NCI-H2196 treated with DMSO at 0.1 percent for 48 hours (cell line): ENCODE results near the gene SERPINB1.
A peak's percentile ranks its signal among the peaks of the same experiment; 100 is the strongest.

Experiments used
- DNase-seq: peaks from one replicate; lab custom pipeline; 2025; ENCODE audit not compliant: unreplicated experiment; lab: John Stamatoyannopoulos, UW

SERPINB1 gene

DNA sequence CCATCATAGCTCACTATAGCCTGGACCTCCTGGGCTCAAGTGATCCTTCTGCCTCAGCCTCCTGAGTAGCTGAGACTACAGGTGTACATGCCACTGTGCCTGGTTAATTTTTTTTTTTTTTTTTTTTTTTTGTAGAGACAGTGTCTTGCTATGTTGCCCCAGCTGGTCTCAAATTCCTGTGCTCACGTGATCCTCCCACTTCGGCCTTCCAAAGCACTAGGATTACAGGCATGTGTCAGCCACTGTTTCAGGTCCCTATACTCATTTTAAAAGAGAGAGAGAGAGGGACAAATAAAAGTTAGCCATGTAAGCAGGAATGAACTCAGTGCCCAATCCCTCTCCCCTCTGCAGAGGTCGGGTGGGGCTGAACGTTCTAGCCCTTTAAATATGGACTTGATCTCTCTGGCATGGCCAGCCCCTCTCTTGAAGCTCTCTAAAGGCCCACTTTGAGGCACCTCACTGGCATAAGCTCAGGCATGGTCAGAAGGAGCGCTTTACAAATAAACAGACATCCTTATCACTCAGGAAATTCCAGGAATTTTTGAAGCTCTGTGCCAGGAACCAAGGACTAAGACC is 9.0 kb upstream of the SERPINB1 start:
- DNase-seq = no peak

DNA sequence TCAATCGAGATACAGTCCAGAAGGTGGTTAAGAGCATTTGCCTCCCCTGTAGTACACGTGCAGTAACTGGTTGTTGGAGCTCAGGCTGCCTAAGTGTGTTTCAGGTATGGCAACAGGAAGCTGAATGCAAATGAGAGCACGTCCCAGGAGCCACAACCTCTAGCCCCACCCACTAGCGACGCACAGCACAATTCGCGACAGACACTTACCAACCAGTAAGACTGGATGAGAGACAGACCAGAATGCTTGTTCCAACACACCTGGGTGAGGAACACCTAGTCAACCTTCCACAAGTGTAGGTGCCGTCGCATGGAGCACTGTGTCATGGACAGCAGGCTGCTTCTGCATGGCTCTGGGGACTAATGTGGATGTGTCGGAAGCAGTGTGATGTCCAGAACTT is 7.2 kb upstream of the SERPINB1 start:
- DNase-seq = no peak

DNA sequence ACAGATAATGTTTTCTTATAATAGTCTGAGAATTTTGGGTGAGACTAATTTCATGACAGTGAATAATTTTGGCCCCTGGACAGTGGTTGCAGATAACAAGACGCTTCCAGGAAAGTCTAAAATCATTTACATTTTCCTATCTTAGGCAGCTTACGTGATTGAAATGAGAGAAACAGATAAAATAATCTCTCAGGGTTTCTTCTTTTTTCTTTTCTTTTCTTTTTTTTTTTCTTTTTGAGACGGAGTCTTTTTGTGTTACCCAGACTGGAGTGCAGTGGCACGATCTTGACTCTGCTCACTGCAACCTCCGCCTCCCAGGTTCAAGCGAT is 4.2 kb upstream of the SERPINB1 start:
- no peak for DNase-seq

DNA sequence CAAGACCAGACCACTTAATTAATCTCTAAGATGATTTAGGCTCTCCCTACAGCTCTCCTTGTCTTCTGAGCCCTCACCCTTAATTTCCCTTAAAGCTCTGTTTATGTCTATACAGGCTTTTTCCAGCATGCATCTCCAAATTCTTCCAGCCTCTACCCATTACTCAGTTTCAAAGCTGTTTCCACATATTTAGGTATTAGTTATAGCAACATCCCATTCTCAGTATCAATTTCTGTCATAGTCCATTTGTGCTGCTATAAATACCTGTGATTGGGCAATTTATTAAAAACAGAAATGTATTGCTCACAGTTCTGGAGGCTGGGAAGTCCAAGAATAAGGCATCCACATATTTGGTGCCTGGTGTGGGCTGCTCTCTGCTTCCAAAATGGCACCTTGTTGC is 2.3 kb upstream of the SERPINB1 start:
- DNase-seq = no peak

DNA sequence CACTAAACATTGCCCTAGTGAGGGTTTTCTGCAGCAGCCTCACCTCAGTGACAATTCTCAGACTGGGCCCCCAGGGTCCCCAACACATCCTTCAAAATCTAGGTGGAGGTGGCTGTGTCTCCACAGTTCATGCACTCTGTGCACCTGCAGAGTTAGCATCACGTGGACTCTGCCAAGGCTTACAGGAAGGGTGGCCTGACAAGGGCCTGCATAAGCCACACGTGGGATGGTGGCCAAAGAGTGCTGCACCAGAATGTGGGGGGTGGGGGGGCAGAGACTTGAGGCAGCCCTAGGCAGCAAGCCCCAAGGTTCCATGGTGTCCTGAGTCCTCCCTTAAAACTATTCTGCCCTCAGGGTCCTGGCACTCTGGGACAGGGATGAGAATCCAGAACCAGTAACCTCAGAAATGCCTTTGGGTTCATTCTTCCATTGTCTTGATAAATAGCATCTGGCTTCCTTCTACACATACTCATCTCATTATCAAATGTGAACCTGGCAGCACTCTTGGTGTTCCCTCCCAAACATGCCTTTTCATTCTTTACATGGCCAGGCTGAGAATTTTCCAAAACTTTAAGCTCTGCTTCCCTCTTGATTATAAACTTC is 1.6 kb upstream of the SERPINB1 start:
- peak; percentile 20 for DNase-seq

DNA sequence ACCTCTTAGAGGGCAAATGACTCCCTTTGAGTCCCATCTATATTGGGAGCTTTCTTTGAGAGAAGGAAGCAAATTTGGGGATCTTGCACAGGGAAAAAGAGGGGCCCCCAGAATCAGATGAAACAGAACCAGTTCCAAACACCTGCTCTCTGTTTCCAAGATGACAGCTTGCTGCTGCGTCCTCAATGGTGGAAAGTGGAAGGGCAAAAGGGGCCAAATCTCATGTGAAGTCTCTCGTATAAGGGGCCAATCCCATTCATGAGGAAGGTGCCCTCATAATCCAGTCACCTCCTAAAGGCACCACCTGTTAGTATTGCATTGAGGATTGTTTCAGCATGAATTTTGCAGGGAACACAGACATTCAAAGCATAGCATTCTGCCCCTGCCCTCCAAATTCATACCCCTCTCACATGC is 483 bp upstream of the SERPINB1 start:
- no peak for DNase-seq

DNA sequence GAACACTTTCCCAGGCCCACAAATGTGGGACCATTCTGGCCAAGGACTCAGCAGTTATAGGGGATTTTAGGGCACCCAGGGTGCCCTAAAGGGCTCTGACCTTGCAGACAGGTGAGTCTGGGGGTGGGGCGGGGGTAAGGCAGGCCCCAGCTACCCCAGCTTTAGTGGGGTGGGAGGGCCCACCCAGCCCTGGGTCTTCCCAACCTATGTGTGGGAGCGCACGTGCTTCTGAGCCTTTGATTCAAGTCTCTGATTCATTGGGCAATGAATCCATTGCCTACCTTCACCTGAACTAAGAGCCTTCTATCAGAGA is 958 bp downstream of the SERPINB1 start:
- DNase-seq = no peak

DNA sequence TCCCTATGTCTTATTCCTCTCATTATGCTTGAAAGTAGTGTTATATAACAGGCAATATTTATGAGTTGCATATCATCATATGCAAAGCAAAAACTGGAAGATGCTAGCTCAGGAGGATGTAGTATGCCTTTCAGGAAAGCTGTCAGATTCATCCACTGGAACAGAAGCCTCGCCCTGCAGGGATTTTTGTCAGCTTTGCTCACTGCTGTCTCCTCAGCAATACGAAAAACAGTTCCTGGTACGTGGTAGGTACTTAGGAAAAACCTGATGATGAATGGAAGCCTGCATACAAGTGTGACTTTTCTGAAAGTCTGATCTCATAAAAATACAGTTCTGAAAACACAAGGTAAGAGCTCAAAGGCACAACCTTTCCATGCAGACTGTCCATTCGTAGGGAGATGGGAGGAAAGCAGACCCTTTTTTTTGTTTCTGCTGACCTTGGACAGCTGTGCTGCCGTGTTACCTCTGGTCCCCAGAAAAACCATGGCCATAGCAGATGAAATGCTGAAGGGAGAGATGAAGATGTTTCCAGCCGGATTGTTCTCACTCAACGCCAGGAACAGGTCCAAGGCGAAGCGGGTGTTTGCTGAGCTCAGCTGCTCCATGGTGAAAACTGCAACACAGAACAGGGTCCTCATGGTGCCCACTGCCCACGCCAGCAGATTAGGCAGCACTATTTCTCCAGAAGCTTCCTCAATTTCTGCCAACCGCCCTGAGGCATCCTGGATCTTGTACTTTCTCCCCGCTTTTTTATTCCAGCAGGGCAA is 1.5 kb downstream of the SERPINB1 start:
- DNase-seq = no peak

DNA sequence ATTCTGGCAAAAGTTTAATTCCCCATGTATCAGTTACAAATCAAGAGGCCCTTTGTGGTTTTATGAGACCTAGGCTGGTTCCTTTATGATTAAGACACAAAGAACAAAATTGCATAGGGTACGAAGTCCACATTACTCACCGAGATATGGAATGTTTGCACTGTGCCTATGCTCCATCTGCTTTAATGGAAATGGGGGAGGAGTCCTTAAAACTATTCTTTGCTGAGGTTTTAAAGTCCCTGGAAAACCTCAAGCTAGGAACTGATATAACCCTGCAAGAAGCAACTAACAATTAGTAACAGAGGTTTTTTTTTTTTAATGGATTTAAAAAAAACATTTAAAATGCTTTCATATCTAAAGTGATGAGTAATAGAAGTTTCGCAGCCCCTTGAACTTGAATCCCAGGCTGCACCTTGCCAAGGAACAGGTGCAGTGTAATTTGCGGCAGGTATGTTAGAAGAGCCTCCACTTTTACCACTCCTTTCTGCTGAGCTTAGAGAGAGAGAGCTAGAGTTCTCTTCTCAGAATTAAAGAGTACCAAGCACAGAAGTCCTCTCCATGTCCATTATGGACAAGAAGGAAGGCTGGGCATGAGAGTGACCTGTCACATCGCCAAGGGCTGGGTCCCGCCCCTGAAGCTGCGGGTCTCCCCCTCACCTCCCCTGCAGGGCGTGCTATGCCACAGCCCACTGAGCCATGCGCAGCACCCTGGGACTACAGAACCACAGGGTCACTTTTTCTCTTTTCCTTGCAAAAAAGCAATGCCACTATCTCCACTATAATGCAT is 2.3 kb downstream of the SERPINB1 start:
- DNase-seq = peak; percentile 4

DNA sequence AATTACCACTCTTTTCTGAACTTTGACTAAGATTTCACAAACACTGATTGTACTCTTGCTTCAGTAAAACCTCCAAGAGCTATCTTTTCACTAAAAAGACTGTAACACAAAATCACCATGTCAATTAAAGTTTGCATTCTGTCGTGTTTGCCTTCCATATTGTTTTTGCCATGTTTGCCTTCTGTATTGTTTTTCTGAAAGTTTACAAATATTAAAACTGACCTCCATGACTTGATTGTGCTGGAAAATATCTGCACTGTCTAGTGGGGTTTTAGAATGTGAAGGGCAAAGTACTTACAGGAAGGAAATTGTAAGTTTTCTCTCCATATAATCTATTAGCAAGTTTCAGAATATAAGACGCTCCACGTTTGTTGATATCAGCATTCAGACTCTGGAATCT is 3.4 kb downstream of the SERPINB1 start:
- DNase-seq = no peak

DNA sequence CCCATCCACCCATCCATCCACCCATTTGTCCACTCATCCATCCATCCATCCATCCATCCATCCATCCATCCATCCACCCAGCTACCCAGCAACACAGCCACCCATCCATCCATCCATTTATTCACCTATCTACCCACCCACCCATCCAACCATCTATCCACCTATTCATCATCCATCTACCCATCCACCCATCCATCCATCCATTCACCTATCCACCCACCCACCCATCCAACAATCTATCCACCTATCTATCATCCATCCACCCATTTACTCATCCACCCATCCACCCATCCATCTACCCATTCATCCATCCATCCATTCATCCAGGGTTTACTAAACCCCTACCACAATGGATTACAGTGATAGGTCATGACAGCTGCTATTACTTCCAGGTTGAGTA is 7.4 kb downstream of the SERPINB1 start:
- DNase-seq = no peak

DNA sequence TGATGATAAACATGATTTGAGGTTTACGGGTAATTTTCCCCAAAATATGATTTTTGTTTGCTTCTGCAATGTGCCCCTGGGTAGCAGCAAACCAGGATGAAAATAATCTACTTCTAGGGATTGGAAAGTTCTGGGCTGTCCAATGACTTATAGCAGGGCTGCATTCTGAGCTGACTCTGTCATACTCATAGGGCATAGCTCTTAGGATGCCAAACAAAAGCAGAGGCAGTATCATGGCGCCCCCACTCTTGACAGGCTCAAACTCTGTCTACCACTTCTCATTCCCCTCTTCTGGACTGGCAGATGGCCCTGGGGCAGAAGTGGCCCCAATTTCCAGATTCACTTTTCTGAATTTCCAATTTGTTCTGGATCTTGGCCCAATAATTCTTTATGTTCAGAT is 10.3 kb downstream of the SERPINB1 start:
- DNase-seq = no peak

DNA sequence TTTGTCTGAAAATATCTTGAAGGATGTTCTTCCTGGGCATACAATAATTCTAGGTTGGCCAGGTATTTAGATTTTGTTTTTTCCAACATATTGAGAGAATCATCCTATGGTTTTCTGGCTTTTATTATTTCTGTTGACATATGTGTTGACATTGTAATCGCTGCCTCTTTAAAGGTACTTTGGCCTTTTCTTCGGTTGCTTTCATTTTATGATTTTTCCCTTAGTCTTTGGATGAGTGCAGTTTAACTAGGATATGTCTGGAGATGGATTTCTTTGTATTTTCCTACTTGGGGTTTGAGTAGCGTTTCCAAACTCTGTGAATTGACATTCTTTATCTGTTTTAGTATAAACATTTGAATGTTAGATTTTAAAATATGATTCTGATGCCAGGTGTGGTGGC is 11.5 kb downstream of the SERPINB1 start:
- no peak for DNase-seq

DNA sequence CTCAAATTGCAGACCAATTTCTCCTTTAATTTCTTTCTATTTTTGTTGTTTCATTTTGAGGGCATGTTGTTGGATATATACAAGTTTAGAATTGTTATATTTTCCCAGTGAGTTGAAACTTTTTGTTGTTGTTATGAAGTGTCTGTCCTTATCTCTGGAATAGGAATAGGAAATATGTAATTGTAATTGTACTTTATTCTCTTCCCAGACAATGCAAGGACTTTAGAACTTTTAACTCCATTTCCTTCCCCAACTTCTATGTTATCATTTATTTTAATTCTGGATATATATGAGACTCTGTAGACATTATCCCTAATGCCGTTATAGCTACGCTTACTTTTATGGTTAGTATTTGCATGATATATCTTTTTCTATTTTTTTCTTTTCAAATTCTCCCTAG is 12.4 kb downstream of the SERPINB1 start:
- DNase-seq = no peak

DNA sequence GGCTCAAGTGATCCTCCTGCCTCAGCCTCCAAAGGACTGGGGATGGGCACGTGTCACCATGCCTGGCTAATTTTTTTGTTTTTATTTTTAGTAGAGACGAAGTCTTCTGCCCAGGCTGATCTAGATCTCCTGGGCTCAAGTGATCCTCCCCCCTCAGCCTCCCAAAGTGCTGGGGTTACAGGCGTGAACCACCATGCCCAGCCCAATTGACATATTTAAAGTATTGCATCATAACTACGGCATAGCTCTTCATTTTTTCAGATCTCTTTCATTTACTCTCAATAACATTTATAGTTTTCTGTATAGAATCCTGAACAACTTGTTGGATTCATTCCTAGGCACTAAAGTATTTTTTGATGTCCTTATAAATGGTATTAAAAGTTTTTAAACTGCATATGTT is 13.0 kb downstream of the SERPINB1 start:
- DNase-seq = no peak

DNA sequence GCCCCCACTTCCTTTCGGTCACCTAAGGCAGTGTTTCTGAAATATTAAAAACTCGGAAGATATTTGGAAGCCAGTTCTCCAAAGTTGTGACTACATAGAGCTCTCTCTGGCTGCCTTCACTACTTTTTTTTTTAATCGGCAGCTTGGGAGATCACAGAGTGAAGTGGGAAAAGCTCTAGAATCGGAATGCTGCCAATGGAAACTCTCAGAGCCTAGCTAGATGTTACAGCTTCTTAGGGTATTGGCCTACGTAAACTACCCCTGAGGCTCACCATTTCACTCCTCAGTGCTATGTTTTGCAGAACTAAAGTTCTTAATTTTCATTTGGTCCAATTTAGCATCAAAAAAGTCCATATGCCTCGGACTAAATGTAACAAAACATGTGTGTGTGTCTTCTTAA is 14.5 kb downstream of the SERPINB1 start:
- no peak for DNase-seq

DNA sequence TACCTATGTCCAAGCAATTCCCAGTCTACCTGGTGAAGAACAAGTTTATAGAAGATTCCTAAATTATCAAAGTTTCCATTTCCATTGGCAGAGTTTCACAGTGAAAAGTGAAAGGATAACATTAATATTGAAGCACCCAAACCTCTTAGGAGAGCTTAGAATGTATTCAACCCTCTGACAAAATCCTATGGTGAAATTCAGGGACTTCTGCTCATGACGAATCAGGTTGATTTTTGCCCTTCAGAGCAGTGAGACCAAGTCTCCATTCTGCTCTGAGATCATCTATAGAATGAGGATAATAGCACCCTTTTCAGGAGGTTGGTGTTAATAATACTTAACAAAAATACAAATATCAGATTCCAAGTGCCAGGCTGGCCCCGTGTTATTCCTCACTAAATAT is 15.5 kb downstream of the SERPINB1 start:
- DNase-seq = no peak

DNA sequence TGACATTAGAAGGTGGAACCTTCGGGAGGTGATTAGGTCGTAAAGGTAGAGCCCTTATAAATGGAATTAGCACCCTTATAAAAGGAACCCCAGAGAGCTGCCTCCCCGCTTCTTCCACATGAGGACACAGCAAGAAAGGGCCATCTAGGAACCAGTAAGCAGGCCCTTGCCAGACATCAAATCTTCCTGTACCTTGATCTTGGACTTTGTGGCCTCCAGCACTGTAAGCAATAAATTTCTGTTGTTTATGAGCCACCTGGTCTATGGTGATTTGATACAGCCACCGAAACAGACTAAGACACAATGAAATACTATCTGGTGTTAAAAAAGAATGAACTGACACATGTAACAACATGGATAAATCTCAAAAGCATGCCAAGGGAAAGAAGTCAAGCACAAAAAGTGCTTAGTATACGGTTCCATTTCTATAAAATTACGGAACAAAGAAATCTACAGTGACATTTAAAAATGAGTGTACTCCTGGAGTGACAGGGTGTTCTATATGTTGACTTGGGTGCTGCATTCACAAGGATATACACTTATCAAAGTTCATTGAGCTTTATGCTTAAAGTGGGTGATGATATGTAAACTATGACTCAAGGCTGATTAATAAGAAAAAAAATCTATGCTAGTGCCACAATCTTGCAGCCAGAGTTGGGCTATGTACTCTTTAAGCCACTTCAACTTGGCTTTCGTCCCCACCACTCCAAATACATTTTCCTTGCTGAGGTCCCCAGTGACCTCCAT is 18.4 kb downstream of the SERPINB1 start:
- no peak for DNase-seq

DNA sequence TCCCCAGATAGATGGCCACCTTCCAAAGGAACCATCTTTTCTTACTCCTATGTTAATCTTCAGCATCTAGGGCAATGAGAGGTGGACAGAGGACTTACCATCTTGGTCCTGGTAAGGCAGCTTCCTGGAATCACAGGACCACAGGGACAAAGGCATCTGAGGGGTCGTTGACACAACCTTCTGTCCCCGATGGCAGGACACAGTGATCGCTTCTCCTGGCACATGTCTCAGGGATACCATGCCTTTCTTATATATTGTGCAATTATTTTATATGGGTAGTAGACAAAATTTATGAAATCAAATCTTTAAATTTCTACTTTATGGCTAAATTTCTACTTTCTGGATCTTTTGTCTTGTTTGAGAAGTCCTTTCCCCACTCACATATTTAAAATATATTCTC is 20.1 kb downstream of the SERPINB1 start:
- no peak for DNase-seq

DNA sequence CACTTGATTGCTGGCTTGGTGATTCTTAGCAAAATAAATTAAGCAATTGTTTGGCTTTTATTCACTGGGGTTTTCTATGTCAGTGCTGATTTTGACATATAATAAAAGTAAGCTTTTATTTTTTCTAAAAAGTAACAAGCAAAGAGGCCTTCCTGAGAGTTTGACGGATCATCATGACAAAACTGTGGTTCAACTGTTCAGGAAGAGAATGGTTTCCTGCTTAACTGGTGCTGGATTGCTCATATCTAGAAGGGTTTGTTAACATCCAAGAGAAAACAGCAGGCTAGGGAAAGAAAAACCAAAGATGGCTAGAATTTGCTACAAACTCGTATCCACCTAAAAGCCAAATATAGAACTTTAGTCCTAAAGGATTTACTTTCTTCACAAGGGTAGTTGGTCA is 21.2 kb downstream of the SERPINB1 start:
- no peak for DNase-seq

DNA sequence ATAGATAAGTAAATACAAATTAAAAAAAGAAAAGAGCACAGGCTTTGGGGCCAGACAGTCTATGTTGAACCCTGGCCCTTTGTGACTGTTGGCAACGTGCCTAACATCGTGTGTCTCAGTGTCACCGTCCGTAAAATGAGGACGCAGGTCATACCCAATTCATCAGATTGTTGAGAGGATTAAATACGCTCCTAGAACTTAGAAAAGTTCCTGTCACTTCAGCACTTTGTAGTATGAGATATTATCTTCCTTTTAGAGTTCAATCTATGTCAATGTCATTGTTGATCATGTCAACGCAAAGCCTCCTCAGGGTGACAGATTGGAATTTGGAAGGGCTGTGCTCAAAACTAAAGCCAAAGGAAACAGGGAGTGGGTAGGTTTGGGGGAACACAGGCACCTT is 21.7 kb downstream of the SERPINB1 start:
- no peak for DNase-seq

DNA sequence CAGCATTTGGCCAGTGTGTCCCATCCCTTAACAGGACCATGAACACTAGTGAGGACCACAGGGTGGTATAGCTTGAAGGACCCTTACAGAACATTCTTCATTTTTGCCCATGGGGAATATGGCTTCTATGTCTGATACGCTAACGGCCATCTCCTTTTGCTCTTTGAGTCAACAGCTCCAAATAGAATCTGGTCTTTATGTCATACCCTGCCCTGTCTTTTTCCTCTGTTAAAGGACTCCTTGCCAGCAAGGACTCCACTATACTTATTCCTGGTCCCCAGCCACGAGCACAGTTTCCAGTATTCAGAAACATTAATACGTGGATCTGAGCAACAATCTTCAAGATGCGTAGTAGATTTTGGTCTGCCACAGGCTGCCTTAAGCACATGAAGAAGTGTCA is 22.5 kb downstream of the SERPINB1 start:
- DNase-seq = no peak
